HEK293 (cell line): ENCODE measurements around the gene ASPSCR1.
A peak's percentile ranks its signal among the peaks of the same experiment; 100 is the strongest.

Experiments
- CTCF ChIA-PET: fragments of 350-600 bp; formaldehyde crosslinking; extraction: SDS; loops from one replicate; lab custom pipeline; 2021; ENCODE audit warnings: antibody characterized with exemption; lab: Yijun Ruan, JAX
- POLR2A ChIA-PET: fragments of 300-600 bp; formaldehyde crosslinking; extraction: SDS; loops from one replicate; lab custom pipeline; 2020; ENCODE audit warnings: antibody characterized with exemption, inconsistent platforms; lab: Yijun Ruan, JAX
- H3K27ac ChIP-seq: fragments of 200-500 bp; sonication (Bioruptor generic); 2 replicates; pipeline ENCODE4 v1.5.1; 2014; ENCODE audit warnings: low read depth, low read length, control low read depth, inconsistent platforms; ENCODE audit errors: extremely low read depth
- H3K36me3 ChIP-seq, 2 experiments: fragments of 200-500 bp in 1 of 2; sonication (Bioruptor generic) in 1 of 2; 1 replicate in 1 of 2; 2 replicates in 1 of 2; pipeline ENCODE4 v1.5.1; 2014 to 2017; ENCODE audit warnings: inconsistent platforms in 2 of 2, low read length in 2 of 2; ENCODE audit not compliant: control insufficient read depth in 2 of 2, insufficient read depth in 1 of 2
- H3K4me1 ChIP-seq: fragments of 200-500 bp; sonication (Bioruptor generic); 2 replicates; pipeline ENCODE4 v1.5.1; 2014; ENCODE audit warnings: mild to moderate bottlenecking, low read length, inconsistent platforms; ENCODE audit not compliant: control insufficient read depth, insufficient read depth
- H3K4me3 ChIP-seq: 2 replicates; pipeline ENCODE4 v1.5.1; 2011; ENCODE audit warnings: low read depth, mild to moderate bottlenecking, control low read depth, low read length, moderate library complexity
- H3K9me3 ChIP-seq: fragments of 200-500 bp; sonication (Bioruptor generic); 2 replicates; pipeline ENCODE4 v1.5.1; 2014; ENCODE audit warnings: low read depth, low read length, inconsistent platforms; ENCODE audit not compliant: control insufficient read depth, insufficient read depth
- BCL11A ChIP-seq: fragments of 450-650 bp; formaldehyde crosslinking; IDR thresholded peaks from 2 replicates; pipeline ENCODE4 v1.5.1; 2016; ENCODE audit warnings: low read depth, missing biosample characterization, missing genetic modification characterization
- CTCF ChIP-seq: fragments of 450-650 bp; formaldehyde crosslinking; IDR thresholded peaks from 2 replicates; pipeline ENCODE4 v1.5.1; 2016; ENCODE audit warnings: missing biosample characterization, missing genetic modification characterization
- FEZF1 ChIP-seq: fragments of 450-650 bp; formaldehyde crosslinking; IDR thresholded peaks from 2 replicates; pipeline ENCODE4 v1.5.1; 2016; ENCODE audit warnings: missing biosample characterization, missing genetic modification characterization
- GLIS2 ChIP-seq: fragments of 450-650 bp; formaldehyde crosslinking; IDR thresholded peaks from 2 replicates; pipeline ENCODE4 v1.5.1; 2016; ENCODE audit warnings: missing biosample characterization, missing genetic modification characterization
- HIC1 ChIP-seq: fragments of 450-650 bp; formaldehyde crosslinking; IDR thresholded peaks from 2 replicates; pipeline ENCODE4 v1.5.1; 2016; ENCODE audit warnings: missing biosample characterization, missing genetic modification characterization
- HOXC10 ChIP-seq: sonication (generic); formaldehyde crosslinking; IDR thresholded peaks from 2 replicates; pipeline ENCODE4 v1.8.1; 2023; ENCODE audit warnings: mild to moderate bottlenecking, missing genetic modification reagents
- KLF1 ChIP-seq: fragments of 450-650 bp; formaldehyde crosslinking; IDR thresholded peaks from 2 replicates; pipeline ENCODE4 v1.5.1; 2016; ENCODE audit warnings: missing biosample characterization, missing genetic modification characterization
- KLF7 ChIP-seq: fragments of 450-650 bp; formaldehyde crosslinking; IDR thresholded peaks from 2 replicates; pipeline ENCODE4 v1.5.1; 2016; ENCODE audit warnings: missing biosample characterization, missing genetic modification characterization, borderline replicate concordance
- PATZ1 ChIP-seq: fragments of 450-650 bp; formaldehyde crosslinking; IDR thresholded peaks from 2 replicates; pipeline ENCODE4 v1.5.1; 2016; ENCODE audit warnings: missing biosample characterization, missing genetic modification characterization
- PBX3 ChIP-seq: sonication (generic); formaldehyde crosslinking; IDR thresholded peaks from 2 replicates; pipeline ENCODE4 v1.8.1; 2022; ENCODE audit warnings: mild to moderate bottlenecking, moderate library complexity, missing genetic modification reagents
- ZBTB20 ChIP-seq: fragments of 450-650 bp; formaldehyde crosslinking; IDR thresholded peaks from 2 replicates; pipeline ENCODE4 v1.5.1; 2016; ENCODE audit warnings: missing biosample characterization, missing genetic modification characterization
- ZBTB21 ChIP-seq: fragments of 450-650 bp; formaldehyde crosslinking; IDR thresholded peaks from 2 replicates; pipeline ENCODE4 v1.5.1; 2017; ENCODE audit warnings: missing biosample characterization, missing genetic modification characterization
- ZBTB26 ChIP-seq: fragments of 450-650 bp; formaldehyde crosslinking; optimal IDR thresholded peaks from 2 replicates; pipeline ENCODE3; 2016; ENCODE audit warnings: missing biosample characterization, mild to moderate bottlenecking, missing genetic modification characterization
- ZIC2 ChIP-seq: fragments of 450-650 bp; formaldehyde crosslinking; IDR thresholded peaks from 2 replicates; pipeline ENCODE4 v1.5.1; 2016; ENCODE audit warnings: missing biosample characterization, missing genetic modification characterization
- ZNF155 ChIP-seq: fragments of 450-650 bp; formaldehyde crosslinking; IDR thresholded peaks from 2 replicates; pipeline ENCODE4 v1.5.1; 2016; ENCODE audit warnings: missing biosample characterization, missing genetic modification characterization
- ZNF184 ChIP-seq: fragments of 450-650 bp; IDR thresholded peaks from 2 replicates; pipeline ENCODE4 v1.5.1; 2018; ENCODE audit warnings: missing biosample characterization, mild to moderate bottlenecking, missing genetic modification characterization
- ZNF292 ChIP-seq: fragments of 450-650 bp; formaldehyde crosslinking; IDR thresholded peaks from 2 replicates; pipeline ENCODE4 v1.5.1; 2016; ENCODE audit warnings: low read depth, missing biosample characterization, missing genetic modification characterization, borderline replicate concordance
- ZNF335 ChIP-seq: fragments of 450-650 bp; formaldehyde crosslinking; conservative IDR thresholded peaks from 2 replicates; pipeline ENCODE4 v1.5.1; 2016; ENCODE audit warnings: missing biosample characterization, missing genetic modification characterization
- ZNF510 ChIP-seq: fragments of 450-650 bp; formaldehyde crosslinking; IDR thresholded peaks from 2 replicates; pipeline ENCODE4 v1.5.1; 2018; ENCODE audit warnings: mild to moderate bottlenecking, missing genetic modification characterization, missing biosample characterization; ENCODE audit not compliant: insufficient replicate concordance
- ZNF549 ChIP-seq: fragments of 450-650 bp; IDR thresholded peaks from 2 replicates; pipeline ENCODE4 v1.5.1; 2018; ENCODE audit warnings: missing biosample characterization, missing genetic modification characterization, mild to moderate bottlenecking, inconsistent platforms, moderate library complexity
- ZNF561 ChIP-seq: fragments of 450-650 bp; IDR thresholded peaks from 2 replicates; pipeline ENCODE4 v1.5.1; 2018; ENCODE audit warnings: missing biosample characterization, missing genetic modification characterization, borderline replicate concordance
- ZNF629 ChIP-seq: fragments of 450-650 bp; formaldehyde crosslinking; IDR thresholded peaks from 2 replicates; pipeline ENCODE4 v1.5.1; 2017; ENCODE audit warnings: missing biosample characterization, missing genetic modification characterization
- ZNF692 ChIP-seq: fragments of 450-650 bp; formaldehyde crosslinking; IDR thresholded peaks from 2 replicates; pipeline ENCODE4 v1.5.1; 2016; ENCODE audit warnings: missing biosample characterization, missing genetic modification characterization
- ZNF707 ChIP-seq: fragments of 450-650 bp; formaldehyde crosslinking; IDR thresholded peaks from 2 replicates; pipeline ENCODE4 v1.5.1; 2016; ENCODE audit warnings: missing biosample characterization, missing genetic modification characterization
- ZNF777 ChIP-seq: fragments of 450-650 bp; formaldehyde crosslinking; IDR thresholded peaks from 2 replicates; pipeline ENCODE4 v1.5.1; 2017; ENCODE audit warnings: missing biosample characterization, missing genetic modification characterization, borderline replicate concordance
- ZXDB ChIP-seq: fragments of 450-650 bp; formaldehyde crosslinking; IDR thresholded peaks from 2 replicates; pipeline ENCODE4 v1.5.1; 2016; ENCODE audit warnings: missing biosample characterization, missing genetic modification characterization

The ASPSCR1 gene

GRCh38 chr17:81927653-81928543 is 49.5 kb upstream of the ASPSCR1 start, which contains the start of gene MAFG:
TSS of gene MAFG (minus strand) at chr17:81927735. CDS start at chr17:81923185, 4,550 bp downstream.
- H3K27ac ChIP-seq: peak within 1 kb of the TSS; percentile 90
- POLR2A ChIA-PET: interaction anchor here (1.0 to 3.2 kb wide), 10 partner anchors 8 to 225 kb away, joined by 3 to 22 read pairs (median 4); partner anchors contain the start of genes MRPL12, PCYT2 and SIRT7
- H3K9me3 ChIP-seq: no peaks in the 10 kb centered on the region
- CTCF ChIA-PET: interaction anchor here (0.7 to 1.8 kb wide), 11 partner anchors 8 to 198 kb away, joined by 3 to 12 read pairs (median 3); partner anchors contain the start of gene NOTUM
- peaks cover 3% of the 10 kb centered on the region; the same call in 1 of the 2 replicates for H3K4me1 ChIP-seq
- H3K36me3 ChIP-seq: peaks cover 0 to under 1% of the 10 kb centered on the region in 2 experiments; a peak in 1 of 3 replicates
- H3K4me3 ChIP-seq: peak within 1 kb of the TSS; percentile 79
- TF ChIP-seq ZNF707 (tag by site-specific recombination) (no peak), ZBTB26 (tag by site-specific recombination) (peak; percentile 75), ZNF692 (tag by site-specific recombination) (peak; percentile 87), KLF1 (tag by site-specific recombination) (peak; percentile 59), FEZF1 (tag by site-specific recombination) (no peak), ZNF549 (tag by site-specific recombination) (peak; percentile 96), ZNF335 (tag by site-specific recombination) (peak; percentile 89), BCL11A (tag by site-specific recombination) (no peak), PBX3 (CRISPR knock-in tag) (peak; percentile 82), ZIC2 (tag by site-specific recombination) (peak; percentile 46; the same call in 1 of the 2 replicates), GLIS2 (tag by site-specific recombination) (peak; percentile 67; the same call in 1 of the 2 replicates), ZBTB20 (tag by site-specific recombination) (peak; percentile 76; the same call in 1 of the 2 replicates), ZNF155 (tag by site-specific recombination) (no peak), ZNF629 (tag by site-specific recombination) (no peak), KLF7 (tag by site-specific recombination) (no peak), ZNF777 (tag by site-specific recombination) (peak; percentile 36; the same call in 1 of the 2 replicates), ZNF510 (tag by site-specific recombination) (no peak), ZXDB (tag by site-specific recombination) (no peak), ZNF184 (tag by site-specific recombination) (0 out of 2 replicates have a peak, but pooled peaks have one; percentile 65), HOXC10 (CRISPR knock-in tag) (0 out of 2 replicates have a peak, but pooled peaks have one; percentile 44), PATZ1 (peak; percentile 91), ZBTB21 (no peak), HIC1 (tag by site-specific recombination) (peak; percentile 36; the same call in 1 of the 2 replicates), CTCF (tag by site-specific recombination) (0 out of 2 replicates have a peak, but pooled peaks have one; percentile 35), ZNF292 (tag by site-specific recombination) (no peak), ZNF561 (tag by site-specific recombination) (peak; percentile 98)
